ENCODE data around the gene WDR87.

WDR87 gene

GRCh38 chr19:37930416-37930815, 24.0 kb upstream of the WDR87 start:
- Histone ChIP-seq H3K9me3 (ENCODE audit: insufficient read depth, low read length) (peaks cover 7% of the 10 kb centered on the region; the same call in 1 of the 2 replicates), H3K27me3 (ENCODE audit: low read depth, low read length) (no peaks in the 10 kb centered on the region), H3K36me3 (replicated peaks; ENCODE audit: low read depth, low read length) (peaks cover 19% of the 10 kb centered on the region), H3K4me3 (ENCODE audit: low read length) (no peak overlapping the region), H3K27ac (ENCODE audit: low read length) (no peak overlapping the region), H4K20me1 (ENCODE audit: insufficient read depth, low read length) (no peaks in the 10 kb centered on the region), H2AFZ (ENCODE audit: low read depth, low read length) (no peak overlapping the region), H3K79me2 (ENCODE audit: low read length) (peaks cover 41% of the 10 kb centered on the region), H3K4me1 (ENCODE audit: low read length) (peaks cover 52% of the 10 kb centered on the region), H3K9ac (ENCODE audit: low read length) (no peak overlapping the region), H3K4me2 (ENCODE audit: low read length) (no peak overlapping the region)
- TF ChIP-seq EZH2phosphoT487 (IDR thresholded peaks at IDR 0.05; ENCODE audit: low read depth): no peak

- H3K9me3 ChIP-seq (ENCODE audit: insufficient read depth, low read length): peaks cover 3% of the 10 kb centered on the region; the same call in 1 of the 2 replicates
- peaks cover 10% of the 10 kb centered on the region for H3K36me3 ChIP-seq (replicated peaks; ENCODE audit: low read depth, low read length)
- peak overlapping the region; percentile 91 for H3K27ac ChIP-seq (ENCODE audit: low read length)
- H3K4me1 ChIP-seq (ENCODE audit: low read length): peaks cover 52% of the 10 kb centered on the region
- peak overlapping the region; percentile 67 for H3K4me2 ChIP-seq (ENCODE audit: low read length)
- peak overlapping the region; percentile 58; the same call in 1 of the 2 replicates for H3K9ac ChIP-seq (ENCODE audit: low read length)
- no peak overlapping the region for H2AFZ ChIP-seq (ENCODE audit: low read depth, low read length)
- H3K79me2 ChIP-seq (ENCODE audit: low read length): peaks cover 38% of the 10 kb centered on the region
- H3K4me3 ChIP-seq (ENCODE audit: low read length): no peak overlapping the region
- H4K20me1 ChIP-seq (ENCODE audit: insufficient read depth, low read length): no peaks in the 10 kb centered on the region
- TF ChIP-seq CTCF (IDR thresholded peaks at IDR 0.05; ENCODE audit: low read depth, low read length) (no peak), EZH2phosphoT487 (IDR thresholded peaks at IDR 0.05; ENCODE audit: low read depth) (no peak)
- H3K27me3 ChIP-seq (ENCODE audit: low read depth, low read length): no peaks in the 10 kb centered on the region
Observed at GRCh38 chr19:37929355-37929923, 23.0 kb upstream of the WDR87 start.

- Histone ChIP-seq H3K27ac (ENCODE audit: low read length) (peak overlapping the region; percentile 91), H3K36me3 (replicated peaks; ENCODE audit: low read depth, low read length) (peaks cover 2% of the 10 kb centered on the region), H3K79me2 (ENCODE audit: low read length) (peaks cover 34% of the 10 kb centered on the region), H3K27me3 (ENCODE audit: low read depth, low read length) (no peaks in the 10 kb centered on the region), H2AFZ (ENCODE audit: low read depth, low read length) (no peak overlapping the region), H3K4me3 (ENCODE audit: low read length) (peak overlapping the region; percentile 45), H3K4me2 (ENCODE audit: low read length) (peak overlapping the region; percentile 67), H4K20me1 (ENCODE audit: insufficient read depth, low read length) (no peaks in the 10 kb centered on the region), H3K9me3 (ENCODE audit: insufficient read depth, low read length) (peaks cover 3% of the 10 kb centered on the region; the same call in 1 of the 2 replicates), H3K4me1 (ENCODE audit: low read length) (peaks cover 51% of the 10 kb centered on the region), H3K9ac (ENCODE audit: low read length) (peak overlapping the region; percentile 58)
- TF ChIP-seq CTCF (IDR thresholded peaks at IDR 0.05; ENCODE audit: low read depth, low read length) (no peak), EZH2phosphoT487 (IDR thresholded peaks at IDR 0.05; ENCODE audit: low read depth) (no peak)
Observed at GRCh38 chr19:37928527-37929286, 22.3 kb upstream of the WDR87 start.

- H4K20me1 ChIP-seq (ENCODE audit: insufficient read depth, low read length): no peaks in the 10 kb centered on the region
- no peak overlapping the region for H3K9ac ChIP-seq (ENCODE audit: low read length)
- no peak overlapping the region for H3K27ac ChIP-seq (ENCODE audit: low read length)
- H2AFZ ChIP-seq (ENCODE audit: low read depth, low read length): no peak overlapping the region
- no peaks in the 10 kb centered on the region for H3K36me3 ChIP-seq (replicated peaks; ENCODE audit: low read depth, low read length)
- H3K79me2 ChIP-seq (ENCODE audit: low read length): peaks cover 24% of the 10 kb centered on the region
- H3K9me3 ChIP-seq (ENCODE audit: insufficient read depth, low read length): peaks cover 3% of the 10 kb centered on the region; the same call in 1 of the 2 replicates
- H3K4me3 ChIP-seq (ENCODE audit: low read length): no peak overlapping the region
- peaks cover 33% of the 10 kb centered on the region for H3K4me1 ChIP-seq (ENCODE audit: low read length)
- no peak overlapping the region for H3K4me2 ChIP-seq (ENCODE audit: low read length)
- TF ChIP-seq CTCF (IDR thresholded peaks at IDR 0.05; ENCODE audit: low read depth, low read length): no peak
- TF ChIP-seq EZH2phosphoT487 (IDR thresholded peaks at IDR 0.05; ENCODE audit: low read depth): no peak
- H3K27me3 ChIP-seq (ENCODE audit: low read depth, low read length): no peaks in the 10 kb centered on the region
Observed at GRCh38 chr19:37926711-37927110, 20.3 kb upstream of the WDR87 start.
